ENCODE measurements around the gene NEURL3. TPM values are rescaled to one million over a fixed set of nuclear protein-coding genes. Genes with fewer than 3 reads are reported as not detected.
"Not testable (repeated sequence)": the region's sequence is repeated elsewhere in the genome, so short reads cannot be mapped to it uniquely, and the experiment has no call there.

Gene NEURL3
- total RNA-seq, 4 donors from 2014 or later = not detected

DNA sequence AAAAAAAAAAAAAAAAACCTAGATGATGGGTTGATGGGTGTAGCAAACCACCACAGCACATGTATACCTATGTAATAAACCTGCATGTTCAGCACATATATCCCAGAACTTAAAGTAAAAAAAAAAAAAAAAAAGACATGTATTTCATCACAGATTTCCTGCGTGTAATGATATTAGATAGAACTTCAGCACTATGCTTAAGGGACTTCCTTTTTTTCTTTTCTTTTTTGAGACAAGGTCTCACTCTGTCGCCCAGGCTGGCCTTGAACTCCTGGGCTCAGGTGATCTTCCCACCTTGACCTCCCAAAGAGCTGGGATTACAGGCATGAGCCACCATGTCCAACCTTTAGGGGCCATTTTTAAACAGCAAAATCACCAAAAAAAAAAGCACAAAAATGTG, 42.0 kb downstream of the NEURL3 start:
- TF ChIP-seq, protein P1, sequence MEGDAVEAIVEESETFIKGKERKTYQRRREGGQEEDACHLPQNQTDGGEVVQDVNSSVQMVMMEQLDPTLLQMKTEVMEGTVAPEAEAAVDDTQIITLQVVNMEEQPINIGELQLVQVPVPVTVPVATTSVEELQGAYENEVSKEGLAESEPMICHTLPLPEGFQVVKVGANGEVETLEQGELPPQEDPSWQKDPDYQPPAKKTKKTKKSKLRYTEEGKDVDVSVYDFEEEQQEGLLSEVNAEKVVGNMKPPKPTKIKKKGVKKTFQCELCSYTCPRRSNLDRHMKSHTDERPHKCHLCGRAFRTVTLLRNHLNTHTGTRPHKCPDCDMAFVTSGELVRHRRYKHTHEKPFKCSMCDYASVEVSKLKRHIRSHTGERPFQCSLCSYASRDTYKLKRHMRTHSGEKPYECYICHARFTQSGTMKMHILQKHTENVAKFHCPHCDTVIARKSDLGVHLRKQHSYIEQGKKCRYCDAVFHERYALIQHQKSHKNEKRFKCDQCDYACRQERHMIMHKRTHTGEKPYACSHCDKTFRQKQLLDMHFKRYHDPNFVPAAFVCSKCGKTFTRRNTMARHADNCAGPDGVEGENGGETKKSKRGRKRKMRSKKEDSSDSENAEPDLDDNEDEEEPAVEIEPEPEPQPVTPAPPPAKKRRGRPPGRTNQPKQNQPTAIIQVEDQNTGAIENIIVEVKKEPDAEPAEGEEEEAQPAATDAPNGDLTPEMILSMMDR (IDR thresholded peaks at IDR 0.05) = no peak
- no peak for TF ChIP-seq POLR2A (IDR thresholded peaks at IDR 0.05)
- WGBS, 2 donors = 64 to 68% methylated on average over 2 of the region's 2 CpGs
- intact Hi-C loops (cut with DNase I) = no loop called here

DNA sequence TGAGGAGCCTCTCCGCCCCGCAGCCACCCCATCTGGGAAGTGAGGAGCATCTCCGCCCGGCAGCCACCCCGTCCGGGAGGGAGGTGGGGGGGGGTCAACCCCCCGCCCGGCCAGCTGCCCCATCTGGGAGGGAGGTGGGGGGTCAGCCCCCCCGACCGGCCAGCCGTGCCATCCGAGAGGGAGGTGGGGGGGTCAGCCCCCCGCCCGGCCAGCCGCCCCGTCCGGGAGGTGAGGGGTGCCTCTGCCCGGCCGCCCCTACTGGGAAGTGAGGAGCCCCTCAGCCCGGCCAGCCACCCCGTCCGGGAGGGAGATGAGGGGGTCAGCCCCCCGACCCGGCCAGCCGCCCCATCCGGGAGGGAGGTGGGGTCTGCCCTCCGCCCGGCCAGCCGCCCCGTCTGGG, 43.5 kb downstream of the NEURL3 start:
- DNase-seq; H3K4me1 ChIP-seq; H3K4me3 ChIP-seq; H3K27me3 ChIP-seq; H3K9me3 ChIP-seq; intact Hi-C loops (cut with DNase I); H3K27ac ChIP-seq; H3K36me3 ChIP-seq: not testable (repeated sequence)
- WGBS, 2 donors = no CpG with 5 or more reads among the region's 30 CpGs

More for the DNA sequence above, 42.0 kb downstream of the NEURL3 start:
- Histone ChIP-seq H3K27ac (no peak overlapping the region), H3K27me3 (no peaks in the 10 kb centered on the region), H3K9me3 (peaks cover 0 to 4% (median 0%) of the 10 kb centered on the region in 3 donors), H3K4me3 (no peak overlapping the region), H3K4me1 (no peaks in the 10 kb centered on the region), H3K36me3 (no peaks in the 10 kb centered on the region)
- DNase-seq = no peak

DNA sequence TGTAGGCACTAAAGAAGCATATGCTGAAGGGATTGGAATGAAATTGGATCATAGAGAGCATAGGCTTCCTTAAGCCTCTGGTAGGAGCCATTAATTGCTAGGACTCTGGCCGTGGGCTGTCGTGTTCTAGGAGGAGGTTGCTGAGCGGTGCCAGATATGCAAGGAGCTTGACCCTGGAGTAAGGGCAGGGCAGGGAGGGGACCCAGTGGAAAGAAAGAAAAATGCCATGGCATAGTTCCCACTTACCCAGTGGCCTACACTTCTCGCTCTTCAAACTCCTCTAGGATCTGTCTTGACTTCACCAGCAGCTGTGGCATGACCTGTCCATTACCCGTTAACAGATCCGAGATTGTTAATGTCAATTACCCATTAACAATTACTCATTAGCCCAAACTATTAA, 53.1 kb downstream of the NEURL3 start:
- H3K27ac ChIP-seq = no peak overlapping the region
- no peak for DNase-seq
- WGBS, 2 donors = 91 to 93% methylated on average over 6 of the region's 6 CpGs
- no peaks in the 10 kb centered on the region for H3K4me1 ChIP-seq
- TF ChIP-seq POLR2A (IDR thresholded peaks at IDR 0.05) = no peak
- H3K9me3 ChIP-seq = no peaks in the 10 kb centered on the region
- no peak overlapping the region for H3K4me3 ChIP-seq
- intact Hi-C loops (cut with DNase I) = no loop called here
- no peaks in the 10 kb centered on the region for H3K36me3 ChIP-seq
- H3K27me3 ChIP-seq = peaks cover 0 to 10% (median 0%) of the 10 kb centered on the region in 4 donors

DNA sequence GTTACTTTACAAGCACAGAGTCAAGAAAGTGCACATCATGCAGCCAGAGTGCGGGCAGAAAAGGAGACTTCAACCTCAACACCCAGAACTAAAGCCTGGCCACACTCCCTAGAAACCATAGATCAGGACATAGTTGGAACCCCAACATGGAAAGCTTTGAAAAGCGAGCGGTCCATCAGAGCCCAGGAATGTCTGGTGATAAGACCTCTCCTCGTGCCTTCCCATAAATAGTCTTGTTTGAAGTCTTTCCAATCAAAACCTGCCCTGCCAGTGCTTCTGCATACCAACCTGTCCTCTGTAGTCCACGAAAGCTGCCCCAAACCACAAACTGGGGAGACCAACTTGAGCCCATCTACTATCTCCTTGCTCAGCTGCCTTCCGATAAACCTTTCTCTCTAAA, 55.5 kb downstream of the NEURL3 start:
- no peak for TF ChIP-seq POLR2A (IDR thresholded peaks at IDR 0.05)
- H3K36me3 ChIP-seq = no peaks in the 10 kb centered on the region
- intact Hi-C loops (cut with DNase I) = no loop called here
- no peaks in the 10 kb centered on the region for H3K4me1 ChIP-seq
- WGBS, 2 donors = 67 to 74% methylated on average over 5 to 6 of the region's 6 CpGs
- no peak overlapping the region for H3K4me3 ChIP-seq
- DNase-seq = no peak
- H3K27ac ChIP-seq = no peak overlapping the region
- no peaks in the 10 kb centered on the region for H3K9me3 ChIP-seq
- peaks cover 0 to 2% (median 0%) of the 10 kb centered on the region in 4 donors for H3K27me3 ChIP-seq

DNA sequence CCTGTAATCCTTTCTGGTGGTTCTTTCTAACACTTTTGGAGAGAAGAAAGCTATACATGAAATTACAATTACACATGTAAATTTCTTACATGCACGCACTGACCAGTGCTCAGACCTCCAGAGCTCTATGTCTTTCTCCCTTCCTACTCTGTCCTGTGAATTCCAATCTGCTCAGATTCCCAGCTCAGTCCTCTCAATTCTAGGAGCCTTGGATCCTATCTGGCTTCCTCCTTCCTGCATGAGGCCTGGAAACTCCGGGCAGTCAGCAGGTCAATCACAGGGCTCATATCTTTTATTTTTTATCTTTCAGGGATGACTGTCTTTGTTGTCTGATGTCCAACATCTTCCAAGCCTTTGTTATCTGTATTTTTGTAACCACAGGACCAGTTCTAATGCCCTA, 56.0 kb downstream of the NEURL3 start:
- Histone ChIP-seq H3K36me3 (no peaks in the 10 kb centered on the region), H3K4me3 (no peak overlapping the region), H3K27ac (no peak overlapping the region), H3K4me1 (no peaks in the 10 kb centered on the region), H3K9me3 (no peaks in the 10 kb centered on the region), H3K27me3 (no peaks in the 10 kb centered on the region)
- WGBS, 2 donors = 81 to 83% methylated on average over 2 of the region's 2 CpGs
- DNase-seq = no peak
- intact Hi-C loops (cut with DNase I) = no loop called here
- no peak for TF ChIP-seq POLR2A (IDR thresholded peaks at IDR 0.05)
- TF ChIP-seq, protein P1 (IDR thresholded peaks at IDR 0.05) = no peak

DNA sequence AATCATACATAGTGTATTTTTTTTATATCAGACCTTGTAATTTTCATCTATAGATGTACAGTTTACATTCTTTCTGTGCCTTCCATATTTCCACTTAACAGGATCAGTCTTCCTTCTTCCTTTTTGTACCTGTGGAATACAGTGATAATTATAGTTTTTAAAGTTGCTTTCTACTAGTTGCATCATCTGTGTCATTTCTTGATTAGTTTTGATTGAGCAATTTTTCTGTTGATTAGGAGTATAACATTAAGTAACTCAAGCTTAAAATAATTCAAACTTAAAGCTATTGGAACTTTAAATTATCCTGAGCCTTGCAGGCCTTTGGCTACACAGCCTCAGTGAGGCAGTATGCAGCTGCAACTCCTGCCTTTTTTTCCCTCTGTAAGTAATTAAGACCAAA, 57.4 kb downstream of the NEURL3 start:
- no peaks in the 10 kb centered on the region for H3K36me3 ChIP-seq

More for the DNA sequence above, 57.4 kb downstream of the NEURL3 start:
- TF ChIP-seq, protein P1 (IDR thresholded peaks at IDR 0.05) = no peak
- no peak for TF ChIP-seq POLR2A (IDR thresholded peaks at IDR 0.05)
- Histone ChIP-seq H3K9me3 (no peaks in the 10 kb centered on the region), H3K4me3 (no peak overlapping the region), H3K27me3 (no peaks in the 10 kb centered on the region), H3K4me1 (no peaks in the 10 kb centered on the region), H3K27ac (no peak overlapping the region)
- intact Hi-C loops (cut with DNase I) = no loop called here
- DNase-seq = no peak

Other genes with a start within 250 kb of the NEURL3 start
- gene TMEM127, start 239.4 kb downstream of the NEURL3 start, total RNA-seq = 10 to 100 TPM; 26.0 to 45.9 (median 30.5) TPM
- 100 to 1,000 TPM in 1 of 4 donors, 10 to 100 TPM in 3; 60.6 to 128 (median 80.1) TPM for gene CIAO1, start 239.1 kb downstream of the NEURL3 start, total RNA-seq
- gene SNRNP200, start 199.8 kb downstream of the NEURL3 start, total RNA-seq = 10 to 100 TPM; 55.3 to 90.0 (median 68.6) TPM
- 1 to 10 TPM; 1.8 to 4.1 (median 2.5) TPM for gene ITPRIPL1, start 180.0 kb downstream of the NEURL3 start, total RNA-seq
- 10 to 100 TPM in 2 of 4 donors, 1 to 10 TPM in 2; 4.2 to 21.5 (median 11.4) TPM for gene NCAPH, start 169.6 kb downstream of the NEURL3 start, total RNA-seq
- 10 to 100 TPM in 1 of 4 donors, 1 to 10 TPM in 3; 2.8 to 25.9 (median 5.7) TPM for gene ARID5A, start 31.4 kb upstream of the NEURL3 start, total RNA-seq
- 10 to 100 TPM; 16.0 to 45.2 (median 18.1) TPM for gene KANSL3, start 133.0 kb upstream of the NEURL3 start, total RNA-seq
- gene FER1L5, start 137.4 kb upstream of the NEURL3 start, total RNA-seq = under 1 TPM in 2 of 4 donors, not detected in 2; 0.13 to 0.19 TPM
- gene LMAN2L, start 234.7 kb upstream of the NEURL3 start, total RNA-seq = 10 to 100 TPM in 2 of 4 donors, 1 to 10 TPM in 2; 7.4 to 12.6 (median 10.5) TPM

Measured in esophagus squamous epithelium (tissue), 5 donors.